GM19240 (cell line): ENCODE measurements around the gene PRSS38.

Experiments used
- DNase-seq: peaks from one replicate; pipeline ENCODE4 v3.0.0; 2011; ENCODE audit warnings: low spot score; ENCODE audit not compliant: insufficient read length

Gene PRSS38

DNA sequence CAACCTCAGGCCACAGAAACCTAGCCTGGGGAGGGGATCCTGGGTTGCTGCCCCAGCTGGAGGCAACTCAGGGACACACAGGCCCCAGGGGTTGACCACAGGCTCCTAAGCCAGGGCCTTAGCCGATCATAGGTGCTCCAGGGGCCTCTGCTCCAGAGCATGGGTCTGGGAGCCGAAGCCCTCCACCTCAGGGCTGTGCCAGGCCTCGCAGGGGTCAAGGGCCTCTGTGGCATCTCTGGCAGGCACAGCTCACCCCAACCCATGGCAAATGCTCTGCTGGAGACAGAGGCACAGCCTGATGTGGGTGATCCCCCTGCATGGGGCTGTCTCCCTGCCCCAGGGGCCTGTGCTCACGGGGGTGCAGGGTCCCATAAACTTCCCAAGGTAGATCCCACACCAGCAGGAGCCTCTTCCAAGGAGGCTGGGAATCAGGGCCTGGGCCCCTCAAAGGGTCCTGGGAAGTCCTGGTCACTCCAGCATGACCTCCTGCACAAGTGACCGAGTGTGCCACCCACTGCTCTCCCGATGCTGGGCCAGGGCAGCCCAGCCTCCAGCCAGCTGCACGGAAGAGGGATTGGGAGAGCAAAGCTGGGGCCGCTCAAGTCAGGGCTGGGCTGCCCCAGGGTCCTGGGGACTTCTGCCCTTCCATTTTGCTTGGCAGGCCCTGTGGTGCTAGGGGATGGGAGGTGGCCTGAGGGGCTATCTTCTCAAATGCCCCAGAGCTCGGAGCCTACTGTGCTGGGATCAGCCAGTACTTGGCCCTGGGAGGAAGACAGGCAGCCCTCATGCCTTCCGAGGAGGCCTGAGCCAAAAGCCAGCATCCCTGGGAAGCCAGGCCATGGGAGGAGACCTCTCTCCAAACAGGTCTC lies 22.2 kb upstream of the PRSS38 start:
- no peak for DNase-seq

DNA sequence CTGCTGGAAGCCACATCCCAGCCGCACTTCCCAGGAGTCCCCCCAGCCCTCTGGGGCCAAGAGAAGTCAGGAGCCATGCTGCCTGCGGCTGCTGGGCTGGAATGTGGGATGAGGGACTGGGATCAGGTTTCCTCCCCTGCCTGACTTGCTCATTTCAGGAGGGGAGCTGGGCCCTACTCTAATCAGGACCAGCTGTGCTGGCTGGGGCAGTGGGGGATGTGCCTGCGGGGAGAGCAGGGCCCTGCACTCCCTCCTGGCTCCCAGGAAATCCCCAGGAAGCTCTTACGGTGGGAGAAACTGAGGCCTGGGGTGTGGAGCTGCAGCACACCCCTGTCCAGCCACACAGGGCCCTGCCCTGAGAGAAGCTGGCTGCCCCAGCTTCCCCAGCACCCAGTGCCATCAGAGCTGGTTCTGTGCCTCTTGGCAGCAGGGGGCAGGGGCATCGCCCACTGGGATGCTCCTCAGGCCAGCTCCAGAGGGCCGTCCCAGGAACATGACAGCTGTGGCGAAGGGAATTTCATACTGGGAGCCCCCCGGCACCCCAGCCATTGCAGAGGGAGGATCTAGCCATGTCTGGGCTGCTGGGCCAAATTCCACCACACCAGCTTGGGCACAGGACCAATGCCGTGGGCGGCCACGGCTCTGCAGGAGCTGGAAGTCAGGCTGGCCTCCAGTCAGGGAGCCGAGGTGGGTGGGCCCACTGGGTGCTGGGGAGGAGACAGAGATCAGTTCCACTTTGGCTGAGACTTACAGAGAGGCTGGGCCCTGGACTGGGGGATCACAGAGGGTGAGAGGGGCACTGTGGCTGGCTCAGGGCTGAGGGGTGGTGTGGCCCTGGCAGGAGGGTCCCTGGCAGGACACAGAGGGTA lies 21.3 kb upstream of the PRSS38 start:
- no peak for DNase-seq

DNA sequence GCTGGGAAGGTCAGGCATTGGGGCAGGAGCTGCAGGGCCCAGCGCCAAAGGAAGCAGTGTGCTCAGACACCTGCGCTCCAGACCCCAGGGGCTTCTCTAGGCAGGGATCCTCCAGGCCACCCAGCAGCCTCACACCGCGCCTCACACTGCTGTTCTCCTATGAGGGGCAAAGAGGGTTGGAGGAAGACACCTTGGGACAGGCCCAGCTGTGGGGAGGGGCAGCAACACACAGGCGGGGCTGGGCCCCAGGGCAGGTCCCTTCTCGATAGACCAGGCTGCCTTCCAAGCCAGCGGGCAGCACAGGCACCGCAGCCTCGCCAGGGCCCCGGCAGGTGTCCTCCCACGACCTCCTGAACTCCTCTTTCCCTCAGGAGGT lies 20.7 kb upstream of the PRSS38 start:
- DNase-seq: no peak

DNA sequence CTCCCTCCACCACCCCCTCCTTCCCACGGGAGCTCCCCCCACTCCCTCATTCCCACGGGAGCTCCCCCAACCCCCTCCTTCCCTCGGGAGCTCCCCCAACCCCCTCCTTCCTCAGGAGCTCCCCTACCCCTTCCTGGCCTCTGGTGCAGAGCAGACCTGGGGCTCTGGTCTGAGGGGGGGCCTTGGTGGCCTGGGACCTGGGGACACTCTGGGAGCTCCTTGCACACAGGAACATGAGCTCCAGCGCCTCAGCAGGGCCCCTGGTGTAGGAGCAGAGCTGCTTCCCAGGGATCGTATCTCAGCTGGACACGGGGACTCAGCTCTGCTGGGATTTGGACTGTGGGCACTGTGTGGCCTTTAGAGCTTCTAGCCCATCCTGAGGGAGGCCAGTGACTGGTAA lies 19.7 kb upstream of the PRSS38 start:
- DNase-seq: no peak

DNA sequence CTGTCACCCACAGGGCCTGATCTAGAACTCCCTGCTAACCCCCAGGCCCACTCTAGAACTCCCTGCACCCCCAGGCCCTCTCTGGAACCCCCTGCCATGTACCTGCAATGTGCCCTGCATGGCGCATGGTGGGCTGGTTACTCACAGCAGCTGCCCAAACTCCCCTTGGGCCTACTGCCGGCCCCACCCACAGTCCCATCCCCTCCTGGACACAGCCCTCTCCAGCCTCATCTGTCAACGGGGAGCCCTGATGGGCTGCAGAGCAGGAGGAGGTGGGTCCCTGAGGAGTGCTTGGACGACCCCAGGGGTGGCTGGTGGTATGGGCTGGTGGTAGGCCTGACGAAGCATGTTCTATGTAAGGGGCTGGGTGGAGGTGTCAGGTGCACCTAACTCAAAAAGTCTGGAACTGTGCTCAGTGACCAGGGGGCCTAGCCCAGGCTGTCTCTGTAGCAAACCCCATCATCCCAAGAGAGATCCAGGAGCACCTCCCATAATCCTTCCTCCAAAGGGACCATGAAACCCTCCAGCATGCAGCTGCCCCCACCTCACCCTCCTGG lies 19.0 kb upstream of the PRSS38 start:
- no peak for DNase-seq

DNA sequence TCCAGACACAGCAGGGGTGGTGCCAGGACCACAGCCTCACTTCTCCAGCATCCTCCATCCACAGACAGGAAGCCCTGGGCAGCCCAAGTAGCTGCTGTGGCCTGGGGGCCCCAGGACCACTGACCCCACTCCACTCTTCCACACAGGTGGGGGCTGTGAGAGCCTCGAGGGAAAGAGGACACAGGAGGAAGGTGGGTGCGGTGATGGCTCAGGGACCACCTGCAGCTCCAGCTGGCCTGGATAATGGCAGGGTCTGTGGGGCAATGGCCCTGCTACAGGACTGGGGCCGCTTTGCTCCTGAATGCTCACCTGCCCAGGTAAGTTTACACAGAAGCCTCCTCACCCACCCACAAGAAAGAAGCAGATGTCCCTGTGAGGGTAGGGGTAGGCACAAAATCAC lies 18.3 kb upstream of the PRSS38 start:
- no peak for DNase-seq

DNA sequence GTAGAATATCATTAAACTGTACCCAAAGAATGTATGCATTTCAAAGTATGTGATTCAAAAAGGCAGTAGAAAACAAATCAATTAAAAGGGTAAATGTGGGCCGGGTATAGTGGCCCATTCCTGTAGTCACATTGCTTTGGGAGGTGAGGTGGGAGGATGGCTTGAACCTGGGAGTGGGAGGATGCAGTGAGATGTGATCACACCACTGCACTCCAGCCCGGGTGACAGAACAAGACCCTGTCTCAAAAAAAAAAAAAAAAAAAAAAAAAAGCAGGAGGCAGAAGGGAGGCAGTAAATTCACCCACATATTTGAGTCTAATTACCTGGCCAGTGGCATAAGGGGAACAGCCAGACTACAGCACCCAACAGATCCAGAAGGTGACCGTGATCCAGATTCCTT lies 17.9 kb upstream of the PRSS38 start:
- no peak for DNase-seq

DNA sequence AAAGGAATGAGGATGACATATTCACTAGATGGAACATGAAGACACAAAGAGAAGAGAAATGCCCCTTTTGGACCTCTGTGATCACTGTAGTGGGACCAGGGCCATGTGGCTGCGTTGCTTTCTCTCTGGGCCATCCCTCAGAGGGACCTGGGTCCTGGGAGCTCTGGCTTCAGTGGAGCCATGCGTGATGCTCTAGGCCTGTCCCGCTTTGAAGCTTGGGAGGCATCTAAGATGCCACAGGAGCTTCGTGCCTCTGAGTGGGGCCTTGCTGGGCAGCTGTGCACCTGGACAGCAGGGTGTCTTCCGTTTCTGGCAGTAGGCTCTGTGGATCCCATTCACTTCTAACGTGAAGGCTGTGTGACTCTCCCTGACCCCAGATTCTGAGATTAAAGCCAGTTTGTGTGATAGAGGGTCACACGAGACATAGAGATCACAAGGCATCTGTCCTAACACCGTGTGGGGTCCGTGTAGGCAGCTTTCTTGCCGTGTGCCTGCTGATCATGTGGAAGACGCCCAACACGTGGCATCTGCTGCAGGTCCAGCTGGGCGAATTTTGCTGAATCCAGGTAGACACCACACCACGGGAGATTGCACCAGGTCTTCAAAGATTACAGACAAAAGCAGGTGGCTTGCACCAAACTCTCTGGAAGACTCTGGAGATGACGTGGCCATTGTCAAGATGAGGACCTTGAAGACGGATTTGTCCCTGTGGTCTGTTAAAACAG lies 17.2 kb upstream of the PRSS38 start:
- no peak for DNase-seq

DNA sequence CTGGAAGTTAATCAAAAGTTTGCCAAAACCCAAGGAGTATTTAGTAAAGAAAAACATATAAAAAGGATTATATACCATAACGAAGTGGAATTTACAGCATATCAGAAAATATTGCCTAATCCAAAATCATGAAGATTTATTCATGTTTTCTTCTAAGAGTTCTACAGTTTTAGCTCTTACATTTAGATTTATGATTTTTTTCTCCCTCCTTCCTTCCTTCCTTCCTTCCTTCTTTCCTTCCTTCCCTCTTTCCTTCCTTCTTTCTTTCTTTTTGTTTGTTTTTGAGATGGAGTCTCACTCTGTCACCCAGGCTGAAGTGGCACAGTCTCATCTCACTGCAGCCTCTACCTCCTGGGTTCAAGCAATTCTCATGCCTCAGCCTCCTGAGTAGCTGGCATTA lies 15.7 kb upstream of the PRSS38 start:
- DNase-seq: no peak

DNA sequence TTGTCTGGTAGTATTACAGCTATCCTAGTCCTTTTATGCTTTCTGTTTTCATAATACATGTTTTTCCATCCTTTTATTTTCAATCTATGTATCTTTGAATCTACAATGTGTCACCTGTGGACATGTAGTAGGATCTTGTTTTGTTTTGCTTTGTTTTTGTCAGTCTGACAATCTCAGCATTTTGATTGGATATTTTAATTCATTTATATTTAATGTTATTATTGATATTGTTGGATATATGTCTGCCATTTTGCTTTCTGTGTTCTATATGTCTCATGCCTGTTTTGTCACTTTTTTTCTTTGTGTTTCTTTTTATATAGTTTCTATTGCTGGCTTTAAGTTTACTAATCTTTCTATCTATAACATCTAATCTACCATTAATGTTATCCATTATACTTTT lies 11.5 kb upstream of the PRSS38 start:
- DNase-seq: no peak

DNA sequence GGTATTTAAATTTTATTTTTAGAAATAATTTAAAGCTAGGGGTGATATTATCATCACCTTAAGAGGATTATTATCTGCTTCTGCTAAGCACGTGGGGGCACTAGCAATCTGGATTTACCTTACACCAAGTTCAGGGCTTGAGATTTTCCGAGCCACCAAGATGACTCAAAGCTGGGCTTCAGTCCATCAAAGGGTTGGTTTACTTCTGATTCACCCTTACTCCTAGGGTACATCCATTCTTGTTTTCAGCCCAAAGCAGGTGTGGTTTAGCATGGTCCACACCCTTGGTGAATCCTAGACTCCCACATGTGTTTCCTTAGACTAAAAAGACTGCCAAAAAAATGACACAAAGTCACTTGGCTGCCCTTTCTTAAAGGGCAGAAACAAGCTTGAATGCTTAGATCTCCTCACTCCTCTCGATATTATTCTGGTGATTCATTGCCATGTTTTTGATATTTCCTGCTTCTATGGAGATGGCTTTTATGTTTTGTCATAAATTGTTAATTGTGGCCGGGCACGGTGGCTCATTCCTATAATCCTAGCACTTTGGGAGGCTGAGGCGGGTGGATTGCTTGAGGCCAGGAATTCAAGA lies 9.8 kb upstream of the PRSS38 start:
- DNase-seq: no peak

DNA sequence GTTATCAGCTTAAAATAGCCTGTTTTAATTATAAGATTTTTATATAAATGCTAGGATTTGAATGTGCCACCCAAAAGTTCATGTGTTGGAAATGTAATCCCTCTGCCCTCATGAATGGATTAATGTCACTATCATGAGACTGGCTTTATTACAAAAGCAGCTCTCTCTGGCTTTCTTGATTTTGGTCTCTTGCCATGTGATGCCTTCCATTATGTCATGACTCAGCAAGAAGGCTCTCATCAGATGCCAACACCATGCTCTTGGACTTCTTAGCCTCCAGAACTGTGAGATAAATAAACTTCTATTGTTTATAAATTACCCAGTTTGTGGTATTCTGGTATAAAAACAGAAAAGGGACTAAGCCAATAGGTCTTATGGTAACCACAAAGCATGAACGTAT lies 6.9 kb upstream of the PRSS38 start:
- DNase-seq: no peak

DNA sequence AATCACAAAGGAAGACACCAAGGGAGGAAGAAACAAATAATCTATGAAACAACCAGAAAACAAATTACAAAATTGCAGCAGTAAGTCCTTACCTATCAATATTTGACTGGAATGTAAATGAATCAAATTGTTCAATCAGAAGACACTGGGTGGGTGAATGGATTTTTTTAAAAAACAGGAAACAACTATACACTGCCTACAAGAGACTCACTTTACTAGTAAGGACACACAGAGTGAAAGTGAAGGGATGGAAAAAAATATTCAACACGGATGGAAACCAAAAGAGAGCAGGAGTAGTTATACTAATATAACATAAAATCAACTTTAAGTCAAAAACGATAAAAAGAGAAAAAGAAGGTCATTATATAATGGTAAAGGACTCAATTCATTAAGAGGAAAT lies 6.4 kb upstream of the PRSS38 start:
- DNase-seq: no peak

DNA sequence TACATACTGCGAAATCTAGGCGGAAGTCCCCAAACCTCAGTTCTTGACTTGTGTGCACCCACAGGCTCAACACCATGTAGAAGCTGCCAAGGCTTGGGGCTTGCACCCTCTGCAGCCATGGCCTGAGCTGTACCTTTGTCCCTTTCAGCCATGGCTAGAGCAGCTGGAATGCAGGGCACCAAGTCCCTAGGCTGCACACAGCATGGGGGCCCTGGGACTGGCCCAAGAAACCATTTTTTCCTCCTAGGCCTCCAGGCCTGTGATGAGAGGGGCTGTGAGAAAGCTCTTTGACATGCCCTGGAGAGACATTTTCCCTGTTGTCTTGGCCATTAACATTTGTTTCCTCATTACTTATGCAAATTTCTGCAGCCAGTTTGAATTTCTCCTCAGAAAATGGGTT lies 1.5 kb upstream of the PRSS38 start:
- DNase-seq: no peak

DNA sequence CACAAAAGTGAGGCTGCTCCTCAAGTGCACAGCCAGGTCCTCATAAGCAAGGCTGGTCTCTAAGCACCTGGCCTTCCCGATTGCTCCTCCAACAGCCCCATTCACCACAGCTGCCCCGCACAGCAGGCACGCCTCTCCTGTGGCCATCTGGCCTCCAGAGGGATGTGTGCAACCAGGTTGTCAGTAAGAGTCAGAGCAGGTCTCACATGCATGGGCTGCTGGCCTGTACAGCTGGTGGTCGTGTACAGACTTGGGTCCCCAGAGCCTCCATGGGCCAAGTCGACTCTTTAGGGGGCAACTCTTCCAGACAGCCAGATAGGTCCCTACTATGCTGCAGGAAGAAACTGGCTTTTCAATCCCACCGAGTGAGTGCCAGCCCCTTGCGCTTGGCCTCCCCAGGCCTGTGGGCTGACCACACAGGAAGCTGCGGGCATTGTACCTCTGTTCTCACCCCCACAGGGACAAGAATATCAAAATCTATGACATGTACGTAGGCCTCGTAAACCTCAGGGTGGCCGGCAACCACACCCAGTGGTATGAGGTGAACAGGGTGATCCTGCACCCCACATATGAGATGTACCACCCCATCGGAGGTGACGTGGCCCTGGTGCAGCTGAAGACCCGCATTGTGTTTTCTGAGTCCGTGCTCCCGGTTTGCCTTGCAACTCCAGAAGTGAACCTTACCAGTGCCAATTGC lies 1.4 kb downstream of the PRSS38 start:
- no peak for DNase-seq

DNA sequence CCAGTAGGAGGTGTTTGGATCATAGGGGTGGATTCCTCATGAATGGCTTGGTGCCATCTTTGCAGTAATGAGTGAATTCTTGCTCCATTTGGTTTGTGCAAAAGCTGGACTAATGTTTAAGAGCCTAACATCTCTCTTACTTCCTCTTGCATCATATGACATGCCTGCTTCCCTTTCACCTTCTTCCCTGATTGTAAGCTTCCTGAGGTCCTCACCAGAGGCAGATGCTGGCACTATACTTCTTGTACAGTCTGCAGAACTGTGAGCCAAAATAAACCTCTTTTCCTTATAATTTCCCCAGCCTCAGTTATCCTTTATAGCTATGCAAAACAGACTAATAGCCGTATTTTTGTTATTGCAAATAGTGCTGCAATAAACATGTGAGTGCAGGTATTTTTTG lies 8.1 kb downstream of the PRSS38 start:
- DNase-seq: no peak

DNA sequence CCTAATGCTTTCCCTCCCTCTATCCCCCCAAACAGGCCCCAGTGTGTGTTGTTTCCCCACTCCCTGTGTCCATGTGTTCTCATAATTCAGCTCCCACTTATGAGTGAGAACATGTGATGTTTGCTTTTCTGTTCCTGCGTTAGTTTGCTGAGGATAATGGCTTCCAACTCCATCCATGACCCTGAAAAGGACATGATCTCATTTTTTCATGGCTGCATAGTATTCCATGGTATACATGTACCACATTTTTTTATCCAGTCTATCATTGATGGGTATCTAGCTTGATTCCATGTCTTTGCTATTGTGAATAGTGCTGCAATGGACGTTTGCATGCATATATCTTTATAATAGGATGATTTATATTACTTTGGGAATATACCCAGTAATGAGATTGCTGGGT lies 8.7 kb downstream of the PRSS38 start:
- DNase-seq: no peak

DNA sequence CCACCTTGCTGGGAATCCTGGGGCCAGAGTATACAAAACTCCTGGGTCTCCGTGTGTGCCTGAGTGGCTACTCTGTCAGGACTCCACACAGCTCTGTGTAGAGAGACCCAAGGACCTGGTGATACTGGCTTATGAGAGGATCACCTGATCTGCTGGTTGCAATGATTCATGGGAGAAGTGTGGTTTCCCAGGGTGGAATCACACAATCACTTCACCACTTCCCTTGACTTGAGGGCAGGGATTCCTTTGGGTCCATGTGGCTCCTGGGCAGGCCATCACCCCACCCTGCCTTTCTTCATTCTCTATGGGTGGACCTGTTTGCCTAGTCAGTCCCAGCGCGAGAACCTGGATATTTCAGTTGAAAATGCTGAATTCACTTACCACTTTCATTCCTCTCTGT lies 13.3 kb downstream of the PRSS38 start:
- DNase-seq: no peak

DNA sequence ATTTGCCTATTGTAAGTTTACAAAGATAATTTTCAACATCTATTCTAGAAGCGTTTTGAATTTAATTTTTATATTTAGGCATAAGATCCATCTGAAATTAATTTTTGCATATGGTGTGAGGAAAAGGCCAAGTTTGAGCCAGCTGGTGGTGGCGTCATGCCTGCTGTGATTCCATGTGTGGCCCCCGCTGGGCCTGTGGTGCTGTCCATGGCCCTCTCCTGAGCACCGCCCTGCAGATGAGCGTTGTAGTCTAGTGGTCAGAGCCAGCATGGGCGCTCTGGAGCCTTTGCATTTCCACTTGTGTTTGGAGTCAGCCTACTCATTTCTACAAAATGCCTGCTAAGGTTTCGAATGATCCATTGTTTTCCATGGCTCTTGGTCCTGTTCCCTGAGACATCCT lies 22.7 kb downstream of the PRSS38 start:
- DNase-seq: no peak

DNA sequence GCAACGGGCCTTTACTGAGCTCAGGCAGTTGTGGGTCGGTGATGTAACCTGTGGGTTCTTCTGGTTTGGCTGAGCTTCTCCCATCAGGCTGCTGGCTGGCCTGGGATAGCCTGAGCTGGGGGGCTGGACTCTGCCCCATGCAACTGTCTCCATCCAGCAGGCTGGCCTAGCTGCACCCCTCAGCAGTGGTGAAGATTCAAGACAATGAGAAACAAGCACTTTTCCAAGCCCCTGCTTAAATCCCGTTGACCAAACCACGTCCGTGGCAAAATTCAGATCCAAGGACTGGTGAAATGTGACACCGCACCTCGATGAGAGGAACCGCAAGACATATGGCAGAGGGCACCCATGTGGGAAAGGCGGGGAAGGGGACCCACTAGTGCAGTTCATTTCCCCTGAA lies 25.6 kb downstream of the PRSS38 start:
- no peak for DNase-seq
